ENCODE measurements around the gene ASTL.

The ASTL gene

GRCh38 chr2:96112501-96113366 is 25.6 kb downstream of the ASTL start:
- DNase-seq (ENCODE audit: low spot score): no peak

DNA sequence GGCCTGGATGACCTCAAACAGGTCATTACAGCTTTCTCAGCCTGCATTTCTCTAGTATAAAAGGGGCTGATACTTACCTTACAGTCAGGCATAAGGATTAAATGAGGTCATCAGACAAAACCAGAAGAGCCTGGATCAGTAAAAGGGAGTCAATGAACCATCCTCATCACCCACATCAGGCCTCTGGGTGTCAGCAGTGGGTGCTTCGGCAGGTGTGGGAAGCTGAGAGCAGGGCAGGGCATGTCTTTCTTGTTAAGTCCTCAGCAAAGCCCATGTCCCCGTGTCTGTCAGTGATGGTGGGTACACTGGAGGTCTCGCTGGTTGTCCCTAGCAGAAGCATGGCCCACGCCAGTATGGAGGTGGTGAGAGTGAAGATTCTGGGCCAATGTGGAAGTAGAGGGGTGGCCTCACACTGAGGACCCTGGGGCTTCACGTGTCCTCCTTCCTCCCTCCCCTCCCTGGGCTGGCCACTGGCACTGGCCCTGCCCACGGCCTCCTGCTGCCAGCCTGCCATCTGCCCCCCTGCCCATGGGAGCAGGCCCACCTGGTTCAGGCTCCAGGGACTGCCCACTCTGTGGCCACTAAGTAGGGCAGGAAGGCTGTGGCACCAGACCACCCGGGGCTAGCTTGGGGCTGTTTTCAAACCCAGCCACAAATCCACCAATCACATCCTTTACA is 26.3 kb downstream of the ASTL start:
- no peak for DNase-seq (ENCODE audit: low spot score)

DNA sequence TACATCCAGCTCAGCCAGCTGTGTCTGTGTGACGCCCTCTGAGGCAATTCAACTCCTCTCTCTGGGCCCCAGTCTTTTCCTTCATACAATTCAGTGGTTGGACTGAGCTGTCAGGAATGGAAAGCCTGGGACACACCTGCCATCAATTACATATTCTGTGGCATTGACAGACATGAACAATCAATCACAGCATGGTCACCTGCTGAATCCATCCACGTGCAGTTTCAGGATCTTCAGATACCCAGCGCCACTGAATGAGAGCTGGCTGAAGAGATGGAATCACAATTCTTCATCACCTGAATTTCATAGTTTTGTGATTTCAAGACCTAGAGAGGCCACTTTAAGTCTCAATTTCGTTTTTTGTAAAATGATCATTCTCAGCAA is 27.1 kb downstream of the ASTL start:
- no peak for DNase-seq (ENCODE audit: low spot score)

DNA sequence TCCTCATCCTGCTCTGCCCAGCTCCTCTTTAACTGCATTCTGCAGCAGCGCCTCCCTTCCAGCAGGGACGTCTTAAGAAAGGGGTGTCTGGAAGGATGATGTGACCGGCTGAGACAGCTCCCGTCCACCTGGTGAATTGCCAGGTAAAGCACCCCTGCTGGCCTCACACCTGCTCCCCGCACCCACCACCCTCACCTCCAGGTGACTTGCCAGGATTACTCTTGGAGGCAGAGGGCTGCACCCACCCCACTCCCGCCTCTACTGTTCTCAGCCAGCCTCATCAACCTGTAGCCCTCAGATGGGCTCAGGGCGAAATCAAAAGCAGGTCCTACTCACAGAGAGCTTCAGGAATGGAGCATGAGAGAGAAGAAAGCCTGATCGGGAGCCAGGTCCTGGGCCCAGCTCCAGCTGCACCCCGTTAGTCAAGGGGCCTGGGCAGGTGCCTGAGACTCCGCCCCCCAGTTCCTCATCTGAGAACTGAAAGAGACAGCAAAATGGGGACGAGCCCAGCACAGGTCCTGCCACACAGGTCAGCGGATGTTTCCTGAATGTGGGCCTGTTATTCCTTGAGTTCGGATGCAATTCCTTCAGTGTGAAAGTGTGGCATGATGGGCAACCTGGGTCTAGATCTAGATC is 27.6 kb downstream of the ASTL start:
- no peak for DNase-seq (ENCODE audit: low spot score)

GRCh38 chr2:96109931-96110511 is 28.3 kb downstream of the ASTL start:
- no peak for DNase-seq (ENCODE audit: low spot score)

GRCh38 chr2:96109361-96109680 is 29.0 kb downstream of the ASTL start:
- no peak for DNase-seq (ENCODE audit: low spot score)

- DNase-seq (ENCODE audit: low spot score): no peak
Measured at GRCh38 chr2:96108541-96109360, 29.6 kb downstream of the ASTL start.

GRCh38 chr2:96108151-96108540 is 30.2 kb downstream of the ASTL start:
- no peak for DNase-seq (ENCODE audit: low spot score)

GRCh38 chr2:96107708-96108065 is 30.6 kb downstream of the ASTL start:
- no peak for DNase-seq (ENCODE audit: low spot score)

DNA sequence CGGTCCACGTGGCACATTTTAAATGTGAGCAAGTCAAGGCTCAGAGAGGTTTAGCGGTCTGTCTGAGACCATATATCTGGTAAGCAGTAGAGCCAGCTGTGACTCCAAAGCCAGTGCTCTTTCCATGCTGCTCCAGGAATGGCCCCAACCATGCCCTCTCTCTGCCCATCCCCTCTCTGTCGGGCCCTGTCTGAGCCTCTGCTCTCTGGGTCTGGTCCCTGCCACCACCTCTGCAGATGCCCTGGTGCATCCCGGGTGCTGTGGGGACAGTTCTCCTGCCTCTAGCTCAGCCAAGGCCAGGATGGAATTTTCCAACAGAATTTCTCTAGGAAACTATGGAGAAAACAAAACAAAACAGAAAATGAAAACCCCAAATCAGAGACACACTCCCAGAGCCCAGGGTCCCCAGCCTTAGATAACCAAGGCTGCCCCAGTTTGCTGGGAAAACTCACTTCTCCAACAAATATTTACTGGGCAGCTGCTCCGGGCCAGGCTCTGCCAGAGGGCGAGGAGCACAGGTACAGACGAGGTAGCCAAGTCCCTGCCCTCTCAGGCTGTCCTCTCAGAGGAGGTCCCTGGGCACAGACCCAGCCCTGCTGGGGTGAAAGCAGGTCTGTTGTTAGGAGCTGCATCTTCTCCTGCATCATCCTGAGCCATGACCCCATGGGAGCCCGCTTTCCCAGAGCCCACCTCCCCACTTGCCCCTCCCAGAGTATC is 31.2 kb downstream of the ASTL start:
- DNase-seq (ENCODE audit: low spot score): no peak

DNA sequence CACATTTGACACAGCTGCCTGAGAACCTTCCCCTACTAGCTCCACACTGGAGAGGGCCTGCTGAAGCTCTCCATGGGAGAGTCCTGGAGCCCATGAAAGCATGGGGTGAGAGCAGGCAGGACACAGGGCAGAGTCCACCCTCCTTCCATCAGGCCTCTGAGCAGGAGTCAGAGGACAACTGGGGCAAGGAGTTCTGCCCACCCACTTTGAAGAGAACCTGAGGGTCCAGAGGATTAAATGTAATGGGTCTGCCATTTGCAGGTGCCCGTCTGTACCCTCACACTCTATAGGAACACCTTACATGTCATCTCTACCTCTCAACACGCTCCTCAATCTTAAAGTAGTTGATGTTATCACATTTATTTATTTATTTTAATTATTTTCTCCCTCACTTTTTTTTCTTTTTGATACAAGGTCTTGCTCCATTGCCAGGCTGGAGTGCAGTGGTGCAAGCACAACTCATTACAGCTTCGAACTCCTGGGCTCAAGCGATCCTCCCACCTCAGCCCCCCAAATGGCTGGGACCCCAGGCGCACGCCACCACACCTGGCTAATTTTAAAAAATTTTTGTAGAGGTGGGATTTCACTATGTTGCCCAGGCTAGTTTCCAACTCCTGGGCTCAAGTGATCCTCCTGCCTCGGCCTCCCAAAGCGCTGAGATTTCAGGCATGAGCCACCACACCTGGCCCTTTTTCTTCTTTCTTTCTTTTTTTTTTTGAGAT is 32.1 kb downstream of the ASTL start:
- DNase-seq (ENCODE audit: low spot score): no peak

GRCh38 chr2:96105152-96105915 is 33.0 kb downstream of the ASTL start:
- no peak for DNase-seq (ENCODE audit: low spot score)

DNA sequence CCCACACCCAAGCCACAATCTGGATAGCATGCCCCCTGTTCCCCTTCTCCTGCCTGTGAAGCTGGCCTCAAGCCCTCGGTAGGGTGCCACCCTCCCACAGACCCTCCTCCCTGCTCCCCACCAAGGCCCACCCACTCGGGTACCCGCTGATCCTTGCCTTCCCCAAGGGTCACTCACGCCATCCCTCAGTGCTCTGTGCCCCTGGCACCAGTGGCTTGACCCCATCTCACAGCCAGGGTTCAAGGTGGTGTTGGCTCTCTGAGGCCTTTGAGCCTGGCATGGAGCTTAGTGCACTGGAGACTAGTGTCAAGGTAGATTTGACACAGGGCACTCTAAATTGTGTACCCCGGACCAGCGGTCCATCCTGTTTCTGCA is 33.8 kb downstream of the ASTL start:
- DNase-seq (ENCODE audit: low spot score): no peak

DNA sequence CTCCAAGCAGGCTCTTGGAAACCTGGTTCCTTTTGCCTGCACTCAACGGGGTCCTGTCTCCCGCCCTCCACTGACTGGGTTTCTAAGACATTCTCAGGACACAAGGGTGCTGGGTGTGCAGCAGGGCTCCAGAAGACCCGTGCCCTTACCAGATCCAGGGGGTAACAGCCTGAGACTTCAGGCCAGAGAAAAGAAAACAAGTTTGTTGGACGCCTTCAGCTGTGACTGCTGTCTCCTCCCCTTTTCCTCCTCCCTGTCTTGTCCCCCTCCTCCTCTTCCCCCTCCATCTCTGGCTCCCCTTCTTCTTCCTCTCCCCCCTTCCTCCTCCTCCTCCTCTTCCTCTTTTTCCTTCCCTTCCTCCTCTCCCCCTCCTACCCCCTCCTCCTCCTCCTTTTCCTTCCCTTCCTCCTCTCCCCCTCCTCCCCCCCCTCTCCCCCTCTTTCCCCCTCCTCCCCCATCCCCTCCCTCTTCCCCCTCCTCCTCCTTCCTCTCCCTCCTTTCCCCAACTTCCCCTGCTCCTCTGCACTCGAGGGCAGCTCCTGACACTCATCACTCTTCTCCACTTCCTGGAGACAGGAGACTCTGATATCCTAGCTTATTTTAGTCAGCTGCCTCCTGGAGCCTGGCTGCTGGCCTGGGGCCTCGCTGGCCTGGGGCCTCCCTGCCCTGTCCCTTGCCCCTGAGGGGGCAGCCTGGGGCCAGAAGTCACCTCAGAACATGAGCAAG is 34.4 kb downstream of the ASTL start:
- DNase-seq (ENCODE audit: low spot score): no peak

GRCh38 chr2:96103187-96103601 is 35.1 kb downstream of the ASTL start:
- no peak for DNase-seq (ENCODE audit: low spot score)

GRCh38 chr2:96102596-96103186 is 35.6 kb downstream of the ASTL start:
- DNase-seq (ENCODE audit: low spot score): no peak

GRCh38 chr2:96100893-96101304 is 37.4 kb downstream of the ASTL start:
- no peak for DNase-seq (ENCODE audit: low spot score)

DNA sequence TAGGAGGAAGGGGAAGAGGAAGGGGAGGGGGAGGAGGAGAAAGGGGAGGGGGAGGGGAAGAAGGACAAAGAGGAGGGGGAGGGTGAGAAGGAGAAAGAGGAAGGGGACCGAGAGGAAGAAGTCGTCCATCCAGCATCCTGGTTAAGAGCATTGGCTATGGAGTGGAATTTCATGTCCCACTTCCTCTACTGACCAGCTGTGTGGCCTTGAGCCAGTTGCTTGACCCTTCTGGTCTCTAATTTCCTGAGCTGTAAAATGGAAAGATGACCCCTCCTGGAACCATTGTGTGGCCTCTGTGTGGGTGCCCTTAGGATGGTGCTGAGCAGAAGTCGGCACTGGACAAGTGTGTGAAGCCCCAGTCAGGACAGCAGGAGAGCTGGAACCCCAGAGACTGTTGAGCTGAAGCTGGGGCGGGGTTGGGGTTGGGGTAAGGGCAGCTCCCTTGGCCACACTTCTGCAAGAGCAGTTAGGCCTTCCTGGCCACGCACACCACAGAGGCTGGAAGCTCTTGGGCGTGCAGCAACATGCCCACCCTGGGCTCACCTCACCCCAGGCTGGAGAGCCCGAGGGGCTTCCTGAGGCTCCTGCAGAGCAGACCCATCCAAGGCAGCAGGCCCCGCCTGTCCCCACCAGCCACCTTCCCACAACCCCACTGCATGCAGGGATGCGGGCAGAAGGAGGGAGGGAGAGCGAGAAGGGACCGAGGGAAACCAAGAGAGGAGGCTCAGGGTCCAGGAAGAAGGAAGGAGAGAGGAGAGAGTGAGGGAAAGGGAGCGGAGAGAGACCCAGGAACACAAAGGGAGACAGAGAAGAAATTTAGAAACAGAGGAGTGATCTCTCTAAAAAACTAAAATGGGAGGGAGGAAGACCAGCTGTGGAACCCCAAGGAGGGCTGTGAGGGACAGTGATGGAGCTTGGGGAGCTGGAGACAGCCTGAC is 38.2 kb downstream of the ASTL start:
- DNase-seq (ENCODE audit: low spot score): no peak
